AG09319 (cell line): ENCODE results near the gene HOXD3.
A peak's percentile ranks its signal among the peaks of the same experiment; 100 is the strongest.

Experiments used
- DNase-seq: peaks from one replicate; pipeline ENCODE4 v3.0.0-alpha.2; 2010; ENCODE audit warnings: low read depth; ENCODE audit errors: extremely low read depth
- CTCF ChIP-seq: IDR thresholded peaks from 2 replicates; pipeline ENCODE4 v1.5.1; 2011; ENCODE audit warnings: low read depth, mild to moderate bottlenecking, inconsistent platforms, low read length, moderate library complexity

The HOXD3 gene

GRCh38 chr2:176117823-176118371, 39.2 kb upstream of the HOXD3 start:
- no peak for TF ChIP-seq CTCF
- DNase-seq: no peak

- TF ChIP-seq CTCF: peak; percentile 24
- no peak for DNase-seq
These were observed 38.3 kb upstream of the HOXD3 start for GRCh38 chr2:176118601-176119339.

- TF ChIP-seq CTCF: no peak
- no peak for DNase-seq
These were observed 36.5 kb upstream of the HOXD3 start for GRCh38 chr2:176120364-176121189.

GRCh38 chr2:176121190-176122051, 35.7 kb upstream of the HOXD3 start:
- no peak for TF ChIP-seq CTCF

GRCh38 chr2:176122052-176122682, 34.9 kb upstream of the HOXD3 start:
- DNase-seq: no peak
- TF ChIP-seq CTCF: no peak

More at GRCh38 chr2:176121190-176122051, 35.7 kb upstream of the HOXD3 start:
- DNase-seq: no peak

- no peak for TF ChIP-seq CTCF
- no peak for DNase-seq
These were observed 34.3 kb upstream of the HOXD3 start, which contains the start of gene HOXD9 for GRCh38 chr2:176122683-176123410. Gene HOXD9 (plus strand): TSS chr2:176122719. CDS start chr2:176122769, 50 bp downstream.
